SH-SY5Y (cell line): ENCODE measurements around the gene RABL6.

Experiments
- GATA2 ChIP-seq: IDR thresholded peaks from 2 replicates; pipeline ENCODE4 v1.6.1; 2011; ENCODE audit warnings: mild to moderate bottlenecking, low read depth, low read length
- GATA3 ChIP-seq: IDR thresholded peaks from 2 replicates; pipeline ENCODE4 v1.6.1; 2011; ENCODE audit warnings: low read depth, mild to moderate bottlenecking, low read length, moderate library complexity

The RABL6 gene

GRCh38 chr9:136824496-136825225 is 16.9 kb downstream of the RABL6 start:
- TF ChIP-seq GATA3 (no peak), GATA2 (no peak)

GRCh38 chr9:136825295-136826187 is 17.8 kb downstream of the RABL6 start:
- TF ChIP-seq GATA2 (no peak), GATA3 (no peak)

GRCh38 chr9:136826188-136826541 is 18.4 kb downstream of the RABL6 start:
- TF ChIP-seq GATA3: no peak

GRCh38 chr9:136826703-136827582 is 19.2 kb downstream of the RABL6 start:
- no peak for TF ChIP-seq GATA2
- TF ChIP-seq GATA3: no peak

GRCh38 chr9:136827794-136828473 is 20.2 kb downstream of the RABL6 start:
- TF ChIP-seq GATA3 (no peak), GATA2 (no peak)

- no peak for TF ChIP-seq GATA2
- TF ChIP-seq GATA3: no peak
These were observed 20.9 kb downstream of the RABL6 start for GRCh38 chr9:136828474-136829140.

- TF ChIP-seq GATA2: no peak
- no peak for TF ChIP-seq GATA3
These were observed 21.7 kb downstream of the RABL6 start for GRCh38 chr9:136829412-136829811.

- TF ChIP-seq GATA3 (no peak), GATA2 (no peak)
These were observed 22.5 kb downstream of the RABL6 start for GRCh38 chr9:136829981-136830885.

- no peak for TF ChIP-seq GATA3
- no peak for TF ChIP-seq GATA2
These were observed 23.4 kb downstream of the RABL6 start for GRCh38 chr9:136831002-136831719.

GRCh38 chr9:136831720-136832104 is 24.0 kb downstream of the RABL6 start:
- TF ChIP-seq GATA3: no peak
- no peak for TF ChIP-seq GATA2

GRCh38 chr9:136832581-136832980 is 24.8 kb downstream of the RABL6 start:
- TF ChIP-seq GATA3 (no peak), GATA2 (no peak)

GRCh38 chr9:136835162-136835931 is 27.6 kb downstream of the RABL6 start:
- TF ChIP-seq GATA2: no peak
- TF ChIP-seq GATA3: no peak
